ENCODE measurements around the gene SCG3. TPM values are rescaled to one million over a fixed set of nuclear protein-coding genes. Genes with fewer than 3 reads are reported as not detected.

Gene SCG3
- total RNA-seq, 1 experiment from 2014 or later = not detected

- no peaks in the 10 kb centered on the region for H3K4me1 ChIP-seq (replicated peaks)
- no peak overlapping the region for H3K4me3 ChIP-seq
- DNase-seq (ENCODE audit: low read depth in 1 of 2, low spot score in 2 of 2) = no peak
- H3K27ac ChIP-seq = no peak overlapping the region
- H3K9me3 ChIP-seq (replicated peaks) = no peaks in the 10 kb centered on the region
- H3K36me3 ChIP-seq = no peaks in the 10 kb centered on the region
- H3K27me3 ChIP-seq (replicated peaks) = no peaks in the 10 kb centered on the region
Observed at GRCh38 chr15:51768018-51768417, 86.7 kb downstream of the SCG3 start.

Other genes starting within 250 kb of the SCG3 start
- gene DMXL2, start 58.7 kb upstream of the SCG3 start, total RNA-seq (2014; rRNA removed; shearing (Covaris generic)) = 26.4 and 31.2 TPM in 2 replicates
- 11.2 and 11.5 TPM in 2 replicates for gene LYSMD2, start 56.2 kb downstream of the SCG3 start, total RNA-seq (2014; rRNA removed; shearing (Covaris generic))
- 2.5 and 4.3 TPM in 2 replicates for gene TMOD2, start 70.1 kb downstream of the SCG3 start, total RNA-seq (2014; rRNA removed; shearing (Covaris generic))
- 41.1 and 71.4 TPM in 2 replicates for gene TMOD3, start 148.2 kb downstream of the SCG3 start, total RNA-seq (2014; rRNA removed; shearing (Covaris generic))